Measurements from ENCODE around the gene KCNQ5.

Gene KCNQ5

GRCh38 chr6:73064266-73064665, 442.4 kb downstream of the KCNQ5 start:
- DNase-seq (ENCODE audit: low spot score) = no peak
- TF ChIP-seq, protein P1, sequence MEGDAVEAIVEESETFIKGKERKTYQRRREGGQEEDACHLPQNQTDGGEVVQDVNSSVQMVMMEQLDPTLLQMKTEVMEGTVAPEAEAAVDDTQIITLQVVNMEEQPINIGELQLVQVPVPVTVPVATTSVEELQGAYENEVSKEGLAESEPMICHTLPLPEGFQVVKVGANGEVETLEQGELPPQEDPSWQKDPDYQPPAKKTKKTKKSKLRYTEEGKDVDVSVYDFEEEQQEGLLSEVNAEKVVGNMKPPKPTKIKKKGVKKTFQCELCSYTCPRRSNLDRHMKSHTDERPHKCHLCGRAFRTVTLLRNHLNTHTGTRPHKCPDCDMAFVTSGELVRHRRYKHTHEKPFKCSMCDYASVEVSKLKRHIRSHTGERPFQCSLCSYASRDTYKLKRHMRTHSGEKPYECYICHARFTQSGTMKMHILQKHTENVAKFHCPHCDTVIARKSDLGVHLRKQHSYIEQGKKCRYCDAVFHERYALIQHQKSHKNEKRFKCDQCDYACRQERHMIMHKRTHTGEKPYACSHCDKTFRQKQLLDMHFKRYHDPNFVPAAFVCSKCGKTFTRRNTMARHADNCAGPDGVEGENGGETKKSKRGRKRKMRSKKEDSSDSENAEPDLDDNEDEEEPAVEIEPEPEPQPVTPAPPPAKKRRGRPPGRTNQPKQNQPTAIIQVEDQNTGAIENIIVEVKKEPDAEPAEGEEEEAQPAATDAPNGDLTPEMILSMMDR (IDR thresholded peaks at IDR 0.05; ENCODE audit: extremely low read depth, missing control alignments) = no peak

DNA sequence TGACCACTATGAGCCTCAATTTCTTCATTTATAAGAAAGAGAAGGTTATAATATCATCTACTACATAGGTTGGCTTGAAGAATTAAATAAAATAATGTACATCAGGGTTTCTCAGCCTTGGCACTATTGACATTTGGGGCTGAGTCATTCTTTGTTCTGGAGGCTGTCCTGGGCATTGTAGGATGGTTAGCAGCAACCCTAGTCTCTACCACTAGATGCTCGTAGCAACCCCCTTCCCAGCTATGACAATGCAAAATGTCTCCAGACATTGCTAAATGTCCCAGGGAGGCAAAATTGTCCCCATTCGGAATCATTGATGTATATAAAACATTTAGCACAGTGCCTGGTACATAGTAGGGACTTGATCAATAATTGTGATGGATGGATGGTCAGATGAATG, 451.4 kb downstream of the KCNQ5 start:
- no peak for DNase-seq (ENCODE audit: low spot score)
- TF ChIP-seq, protein P1 (IDR thresholded peaks at IDR 0.05; ENCODE audit: extremely low read depth, missing control alignments) = no peak

- TF ChIP-seq, protein P1 (IDR thresholded peaks at IDR 0.05; ENCODE audit: extremely low read depth, missing control alignments) = no peak
- DNase-seq (ENCODE audit: low spot score) = no peak
These were observed 452.3 kb downstream of the KCNQ5 start for GRCh38 chr6:73074175-73074574.

- TF ChIP-seq, protein P1 (IDR thresholded peaks at IDR 0.05; ENCODE audit: extremely low read depth, missing control alignments) = no peak
- DNase-seq (ENCODE audit: low spot score) = no peak
These were observed 454.5 kb downstream of the KCNQ5 start for GRCh38 chr6:73076211-73076954.

- TF ChIP-seq, protein P1 (IDR thresholded peaks at IDR 0.05; ENCODE audit: extremely low read depth, missing control alignments) = no peak
These were observed 456.5 kb downstream of the KCNQ5 start for GRCh38 chr6:73078333-73078862.

GRCh38 chr6:73078908-73079610, 457.2 kb downstream of the KCNQ5 start:
- TF ChIP-seq, protein P1 (IDR thresholded peaks at IDR 0.05; ENCODE audit: extremely low read depth, missing control alignments) = no peak
- DNase-seq (ENCODE audit: low spot score) = no peak

More at GRCh38 chr6:73078333-73078862, 456.5 kb downstream of the KCNQ5 start:
- no peak for DNase-seq (ENCODE audit: low spot score)

DNA sequence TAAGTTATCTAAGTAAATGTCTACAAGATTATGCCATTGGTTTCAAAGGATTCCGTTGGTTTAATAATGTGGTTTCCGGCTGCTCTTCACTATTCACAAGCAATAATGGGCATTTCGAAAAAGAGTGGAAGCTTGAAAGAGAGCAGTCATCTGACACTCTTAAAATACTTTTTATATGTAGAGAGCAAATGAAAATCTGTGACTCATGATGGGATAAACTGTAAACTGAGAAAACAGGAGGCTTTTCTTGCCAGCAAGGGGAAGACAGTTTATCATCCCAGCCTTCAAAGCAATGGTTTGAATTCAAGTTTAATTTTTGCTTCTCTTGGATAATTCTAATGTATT, 457.7 kb downstream of the KCNQ5 start:
- TF ChIP-seq, protein P1 (IDR thresholded peaks at IDR 0.05; ENCODE audit: extremely low read depth, missing control alignments) = no peak

More for the DNA sequence above, 457.7 kb downstream of the KCNQ5 start:
- DNase-seq (ENCODE audit: low spot score) = no peak
